HG03060 (cell line): ENCODE measurements around the gene RMDN3.
A peak's percentile ranks its signal among the peaks of the same experiment; 100 is the strongest.

Experiments
- ATAC-seq: cut with Tn5 transposase; IDR thresholded peaks from one replicate; pipeline ENCODE4 v1.9.1; 2021; ENCODE audit warnings: low read depth, moderate number of reproducible peaks; ENCODE audit not compliant: unreplicated experiment

Gene RMDN3

GRCh38 chr15:40697916-40698315, 57.1 kb downstream of the RMDN3 start:
- ATAC-seq, result no peak

DNA sequence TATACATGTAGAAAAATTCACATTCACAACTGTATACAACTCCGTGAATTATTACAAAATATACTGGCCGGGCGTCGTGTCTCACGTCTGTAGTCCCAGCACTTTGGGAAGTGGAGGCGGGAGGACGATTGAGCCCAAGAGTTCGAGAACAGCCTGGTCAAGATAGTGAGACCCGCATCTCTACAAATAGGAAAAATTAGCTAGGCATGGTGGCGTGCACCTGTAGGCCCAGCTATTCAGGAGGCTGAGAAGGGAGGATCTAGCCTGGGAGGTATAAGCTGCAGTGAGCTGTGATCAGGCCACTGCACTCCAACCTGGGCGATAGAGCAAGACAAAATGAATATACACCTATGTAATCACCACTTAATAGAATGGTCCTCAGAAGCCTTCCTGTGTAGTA, 58.8 kb downstream of the RMDN3 start:
- ATAC-seq, result no peak

GRCh38 chr15:40695469-40695890, 59.6 kb downstream of the RMDN3 start:
- no peak for ATAC-seq

GRCh38 chr15:40694688-40695468, 60.2 kb downstream of the RMDN3 start, which contains the start of gene RAD51:
TSS of gene RAD51 (plus strand) at chr15:40695174. CDS start at chr15:40698759, 3,585 bp downstream.
- peak; percentile 58 for ATAC-seq

DNA sequence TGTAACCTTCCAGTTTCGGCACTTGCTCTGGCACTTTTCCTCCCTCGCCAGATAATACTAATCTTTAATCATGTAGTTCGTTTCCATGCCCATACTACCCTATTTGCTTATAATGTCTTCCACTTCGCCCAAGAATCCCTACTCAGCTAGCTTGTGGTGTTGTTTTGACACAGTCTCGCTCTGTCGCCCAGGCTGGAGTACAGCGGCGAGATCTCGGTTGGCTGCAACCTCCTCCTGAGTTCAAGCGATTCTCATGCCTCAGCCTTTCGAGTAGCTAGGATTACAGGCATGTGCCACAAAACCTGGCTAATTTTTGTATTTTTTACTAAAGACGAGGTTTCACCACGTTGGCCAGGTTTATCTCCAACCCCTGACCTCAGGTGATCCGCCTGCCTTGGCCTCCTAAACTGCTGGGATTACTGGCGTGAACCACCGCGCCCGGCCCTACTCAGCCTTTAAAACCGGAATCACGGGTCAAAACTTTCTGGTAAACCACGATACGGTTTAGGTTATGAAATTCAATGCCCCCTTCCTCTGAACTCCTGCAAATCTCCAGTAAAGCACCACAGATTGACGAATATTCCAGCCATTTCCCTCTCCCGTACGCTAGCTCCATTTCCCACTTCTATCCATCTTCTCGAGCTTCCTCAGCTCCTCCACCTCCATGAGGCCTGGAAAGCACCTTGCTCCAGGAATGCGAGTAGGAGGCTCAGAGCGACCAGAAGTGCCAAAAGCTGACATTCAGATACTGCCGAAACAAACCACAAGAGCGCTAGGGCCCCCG, 61.0 kb downstream of the RMDN3 start:
- ATAC-seq, result peak; percentile 35

- ATAC-seq, result no peak
Measured at GRCh38 chr15:40691737-40692136, 63.3 kb downstream of the RMDN3 start.

DNA sequence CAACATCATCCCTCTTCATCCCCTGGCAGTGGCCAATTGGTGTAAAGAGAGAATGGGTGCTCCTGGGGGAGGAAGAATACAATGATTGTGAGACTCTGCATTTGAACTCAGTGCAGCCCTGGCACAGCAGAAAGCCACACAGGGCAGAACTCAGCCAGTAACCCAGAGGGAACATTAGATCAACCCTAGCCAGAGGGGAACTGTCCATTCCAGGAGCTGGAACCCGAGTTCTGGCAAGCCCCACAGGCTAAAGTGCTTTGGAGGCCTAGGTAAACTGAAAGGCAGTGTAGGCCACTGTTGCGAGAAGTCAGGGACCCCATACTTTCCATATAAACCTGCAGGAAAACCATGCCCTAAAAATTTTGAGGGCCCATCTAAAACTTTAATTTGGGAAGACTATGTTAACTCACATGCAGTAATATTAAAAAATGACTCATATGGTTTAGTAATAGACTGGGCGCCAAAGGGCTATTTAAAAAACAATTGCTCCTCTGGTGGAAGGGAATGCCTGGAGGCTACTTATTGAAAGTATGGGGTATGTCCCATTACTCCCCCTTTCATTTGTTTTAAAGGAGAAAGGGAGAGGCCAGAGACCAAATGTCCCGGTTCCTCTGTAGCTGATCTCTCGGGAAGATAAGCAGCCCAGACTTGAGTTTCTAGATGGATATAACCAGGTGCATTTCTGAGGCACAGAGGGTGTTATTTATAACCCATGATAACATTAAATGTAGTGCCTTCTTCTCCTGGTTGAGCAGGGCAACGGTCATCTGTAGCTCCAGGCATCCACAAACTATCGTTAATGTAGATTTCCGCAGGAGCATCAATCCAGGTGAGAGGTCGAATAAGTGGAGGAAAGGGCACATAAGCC, 65.9 kb downstream of the RMDN3 start:
- ATAC-seq, result no peak
